ENCODE data around the gene MGLL.

MGLL gene

DNA sequence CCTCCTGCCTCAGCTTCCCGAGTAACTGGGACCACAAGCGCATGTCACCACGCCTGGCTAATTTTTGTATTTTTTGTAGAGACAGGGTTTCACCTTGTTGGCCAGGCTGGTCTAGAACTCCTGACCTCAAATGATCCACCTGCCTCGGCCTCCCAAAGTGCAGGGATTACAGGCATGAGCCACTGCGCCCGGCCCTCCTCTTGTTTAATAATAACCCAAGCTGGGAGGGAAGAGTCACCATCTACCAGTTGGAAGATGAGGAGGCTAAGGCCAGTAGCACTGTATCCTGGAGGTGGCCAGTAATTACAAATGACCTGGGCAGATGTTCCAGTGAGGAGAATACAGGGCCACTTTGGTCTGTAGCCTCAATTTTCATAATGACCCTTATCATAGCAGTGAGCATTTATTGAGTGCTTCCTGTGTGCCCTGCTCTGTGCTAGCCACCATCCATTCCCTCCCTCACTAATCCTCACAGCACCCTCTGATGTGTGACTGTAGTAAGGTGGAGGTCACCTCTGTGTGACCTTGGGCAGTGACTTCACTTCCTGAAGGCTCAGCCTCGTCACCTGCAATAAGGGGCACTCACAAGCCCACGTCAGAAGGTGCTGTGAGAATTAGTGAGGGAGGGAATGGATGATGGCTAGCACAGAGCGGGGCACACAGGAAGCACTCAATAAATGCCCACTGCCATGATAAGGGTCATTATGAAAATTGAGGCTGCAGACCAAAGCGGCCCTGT, 85.3 kb downstream of the MGLL start:
- no peak for DNase-seq

DNA sequence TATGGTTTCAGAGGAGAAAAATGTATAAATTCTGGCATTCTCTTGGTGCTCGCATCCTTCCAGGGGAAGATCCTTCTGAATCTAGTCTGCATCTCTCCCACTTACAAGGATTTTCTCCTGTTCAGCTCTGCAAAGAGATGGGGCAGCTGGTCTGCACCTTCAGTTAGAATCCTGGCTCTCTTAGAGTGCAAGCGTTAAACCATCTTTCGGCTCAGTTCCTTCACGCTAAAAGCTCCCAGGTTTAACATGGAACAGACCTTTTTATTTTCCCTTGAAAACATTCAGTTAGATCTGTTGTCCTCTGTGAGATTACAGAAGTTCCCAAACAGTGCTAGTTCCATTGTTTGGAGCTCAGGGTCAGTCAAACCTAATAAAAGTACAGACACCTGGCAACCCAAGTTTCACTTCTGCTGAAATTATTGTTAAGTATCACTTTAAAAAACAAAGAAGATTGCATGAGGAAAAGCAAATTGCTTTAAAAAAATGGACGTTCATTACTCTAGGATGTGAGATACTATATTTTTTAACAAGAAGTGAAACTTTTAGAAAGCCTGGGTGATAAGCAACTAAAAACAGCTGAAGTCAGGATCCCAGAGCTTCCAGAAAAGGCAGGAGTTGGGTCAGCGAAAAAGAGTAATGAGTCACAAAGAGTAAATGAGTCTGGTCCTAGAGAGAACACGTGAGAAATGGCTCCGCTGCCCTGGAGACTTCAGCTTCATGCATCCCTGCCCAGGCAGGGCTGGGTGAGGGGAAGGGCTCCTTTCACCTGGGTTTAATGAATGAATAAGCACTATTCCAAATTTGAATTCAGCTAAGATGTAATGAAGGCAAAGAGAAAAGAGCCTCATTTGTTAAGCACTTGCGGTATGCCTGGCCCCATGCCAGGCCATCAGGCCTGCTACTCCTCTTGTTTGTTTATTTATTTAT, 86.3 kb downstream of the MGLL start:
- DNase-seq, result peak; percentile 91

DNA sequence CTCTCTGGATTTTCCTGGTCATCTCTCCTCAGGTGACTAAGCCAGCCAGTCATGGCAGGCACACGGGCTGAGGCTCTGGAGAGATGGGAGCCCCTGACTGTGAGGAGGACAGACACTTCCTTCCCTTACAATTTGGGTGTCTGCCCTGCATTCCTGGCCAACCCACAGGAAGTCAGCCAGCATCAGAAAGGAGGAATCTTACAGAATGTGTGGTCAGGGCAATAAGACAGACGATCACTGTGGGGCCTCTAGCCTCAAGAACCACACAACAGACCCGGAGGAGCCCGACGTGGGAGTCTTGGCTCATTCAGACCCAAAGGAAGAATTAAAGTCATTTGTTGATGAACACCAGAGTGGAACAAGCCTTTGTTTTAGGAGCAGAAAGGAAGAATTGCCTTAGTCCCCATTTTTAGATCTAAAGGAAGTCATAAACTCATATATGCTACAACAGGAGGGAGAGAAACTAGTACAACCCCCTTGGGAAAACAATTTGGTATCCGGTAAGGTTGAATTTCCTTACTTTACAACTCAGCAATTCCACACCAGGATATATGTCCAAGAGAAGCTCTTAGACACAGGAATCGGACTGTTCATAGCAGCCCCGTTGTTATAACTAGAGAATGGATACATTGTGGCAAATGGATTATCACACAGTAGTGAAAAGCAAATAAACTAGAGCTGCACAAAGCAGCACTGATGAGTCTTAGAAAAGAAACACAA, 87.4 kb downstream of the MGLL start:
- DNase-seq, result peak; percentile 71

DNA sequence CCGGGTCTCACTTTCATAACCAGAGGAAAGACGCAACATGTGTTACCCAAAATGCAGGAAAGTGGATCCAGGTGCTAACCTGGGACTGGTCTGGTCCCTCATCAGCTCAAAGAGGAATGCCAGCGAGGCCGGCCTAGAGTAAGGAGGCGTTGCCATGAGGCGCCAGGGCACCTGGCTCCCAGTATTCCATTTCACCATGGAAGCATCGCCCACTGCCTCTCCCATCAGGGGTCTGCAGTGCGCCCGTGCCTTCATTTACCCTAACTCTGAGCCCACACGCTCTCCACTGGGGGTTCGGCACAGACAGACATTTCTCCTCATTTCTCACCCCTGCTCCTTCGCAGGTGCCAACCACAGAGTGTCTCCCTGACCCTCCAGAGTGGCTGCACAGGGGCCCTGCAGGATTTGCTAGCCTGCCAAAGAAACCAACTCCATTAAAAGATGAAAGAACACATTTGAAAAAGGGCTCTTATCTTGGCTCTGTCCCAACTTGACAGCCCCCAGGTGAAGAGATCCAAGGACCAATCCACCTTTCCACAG, 88.1 kb downstream of the MGLL start:
- no peak for DNase-seq

DNA sequence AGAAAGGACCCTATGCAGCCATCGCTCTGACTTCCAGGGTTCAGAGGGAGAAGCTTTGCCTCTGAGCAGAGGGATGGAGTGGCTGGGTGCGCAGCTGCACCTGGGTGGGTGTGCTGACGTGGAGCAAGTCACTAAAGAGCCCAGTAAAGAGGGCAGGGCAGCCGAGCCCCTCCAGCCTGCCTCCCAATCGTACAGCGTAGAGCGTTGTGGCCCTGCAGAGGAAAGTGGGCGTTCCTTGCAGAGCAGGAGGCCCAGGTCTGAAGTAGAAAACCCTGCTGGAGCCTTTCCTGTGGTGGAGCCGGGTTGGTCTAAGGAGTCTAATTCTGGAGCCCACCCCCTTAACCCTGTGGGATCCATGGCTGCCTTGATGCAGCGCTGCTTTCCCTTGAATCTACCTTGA, 88.5 kb downstream of the MGLL start:
- DNase-seq, result no peak

DNA sequence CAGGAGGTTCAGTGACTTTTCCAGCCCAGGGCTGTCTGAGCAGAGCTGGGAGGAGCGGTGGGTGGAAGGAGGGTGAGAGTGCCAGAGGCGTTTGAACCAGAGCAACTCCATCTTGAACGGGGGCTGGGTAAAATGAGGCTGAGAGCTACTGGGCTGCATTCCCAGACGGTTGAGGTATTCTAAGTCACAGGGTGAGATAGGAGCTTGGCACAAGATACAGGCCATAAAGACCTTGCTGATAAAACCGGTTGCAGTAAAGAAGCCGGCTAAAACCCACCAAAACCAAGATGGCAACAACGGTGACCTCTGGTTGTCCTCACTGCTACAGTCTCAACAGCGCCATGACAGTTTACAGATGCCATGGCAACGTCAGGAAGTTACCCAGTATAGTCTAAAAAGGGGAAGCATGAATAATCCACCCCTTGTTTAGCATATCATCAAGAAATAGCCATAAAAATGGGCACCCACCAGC, 89.4 kb downstream of the MGLL start:
- peak; percentile 66 for DNase-seq

DNA sequence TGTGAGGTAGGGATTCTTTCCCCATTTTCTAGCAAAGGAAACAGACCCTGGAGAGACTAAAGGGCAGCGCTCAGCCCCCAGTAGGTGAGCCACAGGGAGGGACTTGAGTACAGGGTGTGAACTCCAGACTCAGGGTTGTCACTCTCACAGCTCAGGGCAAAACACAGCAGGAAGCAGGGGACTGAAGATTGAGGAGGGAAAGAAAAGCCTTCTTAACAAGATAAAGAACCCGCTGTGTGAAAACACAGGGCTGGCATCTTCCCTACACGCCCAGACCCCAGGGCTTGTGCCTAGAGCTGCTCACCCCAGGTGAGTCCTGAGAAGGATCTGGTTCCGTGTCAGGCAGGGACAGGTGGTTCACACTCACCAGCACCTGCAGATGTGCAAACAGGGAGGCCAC, 90.0 kb downstream of the MGLL start:
- DNase-seq, result no peak

DNA sequence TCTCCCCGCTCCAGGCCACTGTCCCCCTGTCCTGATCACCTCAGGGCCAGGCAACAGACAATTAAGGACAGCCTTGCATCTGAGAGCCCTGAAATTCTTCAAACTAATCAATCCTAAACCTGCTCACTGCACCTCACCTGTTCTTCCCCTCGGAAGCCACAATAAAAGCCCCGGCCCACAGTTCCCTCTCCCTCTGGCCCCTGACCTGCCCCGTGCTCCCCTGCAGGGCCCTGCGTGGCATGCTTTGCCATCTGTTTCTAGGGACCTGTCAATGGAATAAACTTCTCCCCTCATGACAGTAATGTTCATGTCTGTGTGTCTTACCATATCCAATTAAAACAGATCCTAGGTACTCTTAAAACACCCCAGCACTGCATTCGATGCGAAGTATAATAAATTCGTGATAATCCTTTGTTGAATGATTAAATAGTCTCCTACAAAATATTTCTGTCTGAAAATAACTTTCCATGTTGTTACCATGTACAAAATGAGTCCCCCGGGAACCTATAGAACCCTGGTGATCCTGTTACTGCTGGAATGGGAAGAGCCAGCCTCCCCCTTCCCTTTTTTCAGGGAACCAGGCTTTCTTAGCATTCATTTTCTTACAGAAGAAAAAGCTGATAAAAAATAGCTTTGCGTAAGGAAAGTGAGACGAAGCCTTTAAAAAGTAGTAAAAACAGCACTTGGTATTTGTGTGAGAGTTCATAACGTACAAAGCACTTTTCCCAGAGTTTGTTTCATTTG, 90.6 kb downstream of the MGLL start:
- DNase-seq, result no peak

DNA sequence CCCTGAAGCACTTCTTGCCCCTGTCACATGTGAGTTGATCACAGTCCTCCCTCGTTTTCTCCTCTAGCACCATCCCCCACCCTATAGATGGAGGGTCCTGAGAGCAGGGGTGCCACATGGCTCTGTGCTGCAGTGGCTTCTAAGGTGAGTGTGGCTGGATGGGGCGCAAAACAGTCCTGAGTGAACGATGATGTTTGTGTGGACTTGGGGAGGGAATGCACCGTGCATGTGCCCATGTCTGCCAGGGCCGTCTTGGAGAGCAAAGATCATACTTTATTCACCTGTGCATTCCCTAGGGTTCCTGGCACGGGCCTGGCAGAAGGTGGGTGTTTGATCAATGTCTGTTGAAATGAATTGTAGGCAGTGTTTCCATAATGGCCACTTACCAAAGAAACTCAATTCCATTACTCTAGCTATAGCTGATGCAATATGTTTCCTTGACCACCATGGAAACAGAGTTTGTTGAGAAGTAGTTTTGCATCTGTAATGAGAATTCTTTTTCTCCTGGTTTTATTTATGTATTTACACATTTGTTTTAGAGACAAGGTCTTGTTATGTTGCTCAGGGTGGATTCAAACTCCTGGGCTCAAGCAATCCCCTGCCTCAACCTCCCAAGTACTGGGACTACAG, 91.5 kb downstream of the MGLL start:
- DNase-seq, result no peak

DNA sequence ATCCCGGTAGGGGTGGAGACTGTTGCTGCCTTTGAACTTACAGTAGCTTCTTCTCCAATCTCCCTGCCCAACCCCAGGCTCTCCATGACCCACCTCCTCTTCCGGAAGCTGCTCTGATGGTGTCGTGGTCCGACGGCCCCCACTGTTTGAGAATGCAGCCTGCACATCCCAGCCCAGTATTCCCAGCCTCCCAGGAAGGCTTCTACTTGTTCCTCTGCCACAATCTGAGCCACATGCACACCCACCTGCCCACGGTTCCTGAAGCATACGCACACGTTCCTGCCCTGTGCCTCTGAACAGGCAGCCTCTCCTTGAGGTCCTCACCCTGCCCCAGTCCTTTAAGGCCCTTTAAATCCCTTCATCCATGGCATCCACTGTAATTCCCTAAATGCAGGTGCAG, 92.1 kb downstream of the MGLL start:
- no peak for DNase-seq

DNA sequence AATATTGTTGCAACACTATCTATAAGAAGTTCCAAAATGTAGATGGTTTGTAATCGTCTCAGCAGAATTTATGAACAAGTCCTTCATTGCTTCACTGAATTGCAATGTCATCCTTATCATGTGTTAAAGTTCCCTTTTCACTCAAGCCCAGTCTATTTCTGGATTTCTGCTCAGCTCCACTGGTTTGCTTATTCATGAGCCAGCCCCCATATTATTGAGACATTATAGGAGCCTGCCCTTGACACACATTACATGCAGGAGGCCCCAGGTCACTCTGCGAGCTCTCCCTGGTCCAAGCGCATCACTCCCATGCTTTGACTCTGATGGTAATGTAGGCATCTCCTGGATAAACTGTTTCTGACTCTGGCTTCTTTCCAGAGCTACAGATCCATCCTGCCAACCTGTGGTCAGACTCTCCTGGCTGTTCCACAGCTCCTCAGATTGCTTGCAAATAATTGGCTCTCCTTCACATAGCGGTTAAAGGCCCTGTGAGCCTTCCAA, 92.7 kb downstream of the MGLL start:
- DNase-seq, result peak; percentile 95

DNA sequence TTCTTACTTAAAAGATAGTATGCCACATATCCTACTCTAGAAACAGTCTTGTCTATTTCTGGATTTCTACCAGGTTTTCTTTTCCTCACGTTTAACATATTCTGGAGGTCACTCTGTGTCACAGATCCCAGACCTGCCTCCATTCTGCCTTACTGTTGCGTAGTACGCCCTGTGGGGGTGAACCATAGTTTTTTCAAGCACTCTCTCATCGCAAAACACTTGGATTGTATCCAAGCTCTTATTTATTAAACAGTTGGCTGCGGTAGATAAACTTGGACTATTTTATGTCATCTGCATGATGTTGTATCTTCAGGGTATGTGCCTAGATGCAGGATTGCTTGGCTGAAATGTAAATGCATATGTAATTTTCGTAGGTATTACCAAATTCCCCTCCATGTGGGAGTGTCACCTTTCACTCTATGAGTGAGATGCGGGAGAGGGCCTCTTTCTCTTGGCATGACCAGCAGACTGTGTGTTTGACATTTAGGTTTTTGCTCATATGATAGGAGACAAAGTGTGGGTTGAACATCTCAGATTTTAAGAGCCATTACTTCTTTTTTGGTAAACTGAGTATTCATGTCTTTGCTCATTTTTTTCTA, 93.8 kb downstream of the MGLL start:
- DNase-seq, result peak; percentile 54

DNA sequence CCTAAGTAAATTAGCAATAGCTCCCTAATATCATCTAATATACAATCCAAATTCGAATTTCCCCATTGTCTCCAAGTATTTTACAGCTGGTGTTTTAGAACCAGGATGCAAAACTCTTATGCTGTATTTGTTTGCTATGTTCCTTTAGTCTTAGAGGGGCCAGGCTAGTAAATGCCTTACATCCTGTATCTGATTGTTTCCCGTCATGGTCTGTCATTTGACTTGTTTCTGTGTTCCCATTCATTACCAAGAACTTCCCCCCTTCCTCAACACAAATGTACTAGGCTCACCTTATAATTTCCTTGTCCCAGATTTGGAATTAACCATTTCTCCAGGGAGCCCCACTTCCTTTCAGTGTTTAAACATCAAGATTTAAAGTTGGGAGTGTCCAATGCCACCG, 95.4 kb downstream of the MGLL start:
- no peak for DNase-seq

DNA sequence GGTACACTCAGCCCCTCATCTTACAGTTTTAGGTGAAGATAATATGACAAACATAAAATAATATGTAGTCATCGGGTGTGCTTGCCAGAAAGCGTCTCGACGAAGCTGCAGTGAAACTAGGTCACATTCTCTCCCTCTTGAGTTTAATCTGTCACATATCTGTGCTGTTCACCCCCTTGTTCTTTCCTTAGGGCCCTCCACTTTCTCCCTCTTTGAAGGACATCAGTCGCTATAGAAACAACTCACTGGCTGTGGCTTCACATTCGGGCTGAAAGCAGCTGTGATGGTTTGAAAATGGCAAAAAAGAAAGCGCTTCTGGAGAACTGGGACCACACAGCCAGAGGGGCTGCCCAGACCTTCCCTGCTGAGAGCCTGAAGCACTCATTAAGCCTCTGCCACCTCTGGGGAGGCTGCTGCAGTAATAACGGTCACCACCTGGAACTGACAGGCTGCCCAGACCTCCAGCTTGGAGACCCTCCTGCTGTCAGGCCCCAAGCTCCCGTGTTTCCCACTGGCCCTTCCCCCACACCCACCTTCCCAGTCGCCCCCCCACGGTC, 99.2 kb downstream of the MGLL start:
- no peak for DNase-seq

DNA sequence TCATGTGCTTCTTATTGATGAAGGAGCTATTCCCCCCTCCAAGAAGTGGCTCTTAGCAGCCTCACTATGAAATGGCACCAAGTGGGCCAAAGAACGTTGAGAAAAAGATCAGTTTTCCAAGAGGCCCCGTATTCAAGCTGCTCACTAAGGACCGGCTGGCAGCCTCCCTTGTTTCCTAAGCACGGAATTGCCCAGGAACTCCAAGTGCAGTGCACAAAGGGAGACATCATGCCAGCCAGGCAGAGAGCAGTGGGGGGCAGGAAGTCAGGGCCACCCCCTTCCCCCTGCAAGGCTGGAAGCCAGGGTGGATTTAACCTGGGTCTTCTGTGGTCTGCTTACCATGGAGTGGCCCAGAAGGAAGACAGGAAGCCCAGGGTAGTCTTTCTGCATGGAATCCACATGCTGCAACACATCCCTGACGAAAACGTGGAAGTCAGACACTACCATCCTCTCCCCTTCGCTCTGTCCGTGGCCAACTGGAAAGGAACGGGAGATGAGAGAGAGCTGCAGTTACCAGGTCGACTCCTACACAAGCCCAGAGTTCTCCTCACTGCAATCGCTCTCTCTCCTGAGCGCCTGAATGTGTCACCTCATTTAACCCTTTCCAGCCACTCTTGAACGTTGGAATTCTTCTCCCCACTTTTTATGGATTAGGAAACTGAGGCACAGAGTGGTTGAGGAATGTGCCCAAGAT, 100.1 kb downstream of the MGLL start:
- DNase-seq, result no peak

DNA sequence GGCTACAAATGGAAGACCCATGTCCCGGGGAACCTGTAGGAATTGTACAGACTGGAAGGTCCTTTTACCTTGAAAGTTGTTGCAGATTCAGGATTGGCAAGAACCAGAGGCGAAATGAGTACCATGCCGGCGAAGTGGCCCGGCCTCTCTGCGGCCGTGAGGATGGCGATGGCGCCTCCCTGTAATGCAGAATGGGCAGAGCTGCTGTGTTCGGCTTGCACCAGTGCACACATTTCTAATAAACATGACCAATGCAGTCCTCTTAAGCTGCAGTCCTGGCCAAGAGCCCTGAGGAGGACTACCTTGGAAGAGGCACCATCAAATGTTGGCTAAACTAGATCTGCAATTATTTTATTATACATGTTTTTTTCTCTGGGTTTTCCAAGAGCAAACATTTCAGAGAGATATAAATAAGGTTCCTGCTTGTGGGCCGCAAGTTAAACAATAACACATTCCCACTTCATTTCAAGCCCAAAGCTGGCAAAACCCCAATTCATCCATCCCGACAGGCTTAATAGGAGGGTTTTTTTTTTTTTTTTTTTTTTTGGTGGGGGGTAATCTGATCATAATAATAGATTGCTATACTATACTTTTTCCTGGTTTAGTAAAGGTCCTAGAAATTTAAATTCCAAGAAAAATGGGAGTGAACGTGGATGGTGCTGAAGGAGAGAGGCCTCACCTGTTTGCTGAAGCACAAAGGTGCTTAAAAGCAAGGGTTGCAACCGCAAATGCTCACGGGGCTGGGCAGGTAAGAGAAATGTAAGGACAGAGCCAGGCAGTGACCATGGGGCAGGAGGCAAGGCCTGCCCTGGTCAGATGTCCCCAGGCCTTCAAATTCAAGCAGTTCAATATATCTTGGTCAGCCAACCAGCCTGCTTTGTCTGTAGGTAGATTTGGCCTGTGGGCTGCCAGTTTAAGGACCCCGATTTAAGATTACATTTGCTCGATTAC, 101.1 kb downstream of the MGLL start:
- DNase-seq, result no peak

DNA sequence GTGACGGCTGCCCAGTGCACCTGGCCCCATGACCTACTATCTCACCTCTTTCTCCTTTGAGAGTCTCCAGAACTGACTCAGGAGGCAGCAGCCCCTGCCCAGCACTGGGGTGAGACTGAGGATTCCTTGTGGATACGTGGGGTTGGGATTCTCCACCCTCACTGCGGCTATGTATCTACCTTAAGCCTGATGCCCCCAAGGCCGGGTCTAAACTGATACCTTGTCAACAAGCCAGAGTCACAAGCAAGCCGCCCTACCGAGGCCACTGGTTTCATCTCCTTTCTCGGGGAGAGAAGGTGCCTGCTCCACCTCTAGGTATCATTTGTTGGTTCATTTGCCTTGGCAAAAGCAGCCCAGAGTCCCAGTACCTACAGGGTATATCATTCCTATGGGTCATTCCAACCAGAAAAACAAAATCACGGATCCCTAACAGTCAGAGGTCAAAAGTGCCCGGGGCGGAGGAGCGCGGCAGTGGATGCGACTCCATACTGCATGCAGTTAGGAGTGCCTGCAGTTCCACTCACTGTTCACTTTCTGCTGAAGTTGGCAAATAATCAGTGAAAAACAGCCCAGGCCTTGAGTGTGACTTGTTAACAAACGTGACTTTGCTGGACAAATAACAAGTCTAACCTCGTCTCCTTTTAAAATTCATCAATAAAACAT, 102.0 kb downstream of the MGLL start:
- DNase-seq, result no peak

DNA sequence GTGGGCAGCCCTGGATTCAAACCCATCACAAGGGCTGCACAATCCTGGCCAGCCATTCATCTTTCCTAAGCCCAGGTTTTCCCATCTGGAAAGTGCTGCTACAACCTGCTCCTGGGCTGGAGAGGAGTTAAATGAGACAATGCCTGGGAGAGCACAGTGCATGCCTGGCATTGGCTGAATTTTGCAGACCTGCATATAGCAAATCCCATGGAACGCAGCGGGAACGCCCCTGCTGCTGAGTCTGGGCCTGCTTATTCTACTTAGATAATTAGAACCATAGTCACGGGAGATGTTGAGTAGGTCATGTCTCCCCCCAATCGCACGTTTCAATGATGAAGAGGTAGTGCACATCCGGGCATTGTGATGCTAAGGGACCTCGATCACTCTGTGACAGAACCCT, 102.9 kb downstream of the MGLL start:
- DNase-seq, result no peak

DNA sequence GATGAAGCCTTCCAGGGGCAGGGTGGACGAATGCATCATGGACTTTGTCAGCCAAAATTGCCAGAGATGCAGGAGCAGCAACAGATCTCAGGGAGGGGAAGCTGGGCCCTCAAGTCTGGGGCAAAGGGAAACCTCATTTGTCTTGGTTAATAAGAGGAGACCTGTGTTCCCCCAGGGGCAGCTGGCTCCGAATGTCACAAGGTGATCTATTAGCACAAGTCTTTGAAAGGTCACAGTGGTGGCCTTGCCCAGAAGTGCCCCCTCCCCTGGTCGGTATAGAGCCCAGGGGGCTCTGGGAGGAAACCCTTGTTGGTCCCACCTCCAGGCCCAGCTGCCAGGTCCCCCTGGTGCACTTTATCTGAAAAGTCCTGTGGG, 103.4 kb downstream of the MGLL start:
- no peak for DNase-seq

All from suppressor macrophage treated with lipopolysaccharide for 4 hours (primary cell).